ENCODE measurements around the gene STAC3. TPM values are rescaled to one million over a fixed set of nuclear protein-coding genes. Genes with fewer than 3 reads are reported as not detected.

The STAC3 gene
- total and polyA plus RNA-seq, 9 of the 15 experiments (the other 6 are each of a cell fraction or from before 2014, with no cell fraction given) = 0.45 to 6.4 (median 3.3) TPM

DNA sequence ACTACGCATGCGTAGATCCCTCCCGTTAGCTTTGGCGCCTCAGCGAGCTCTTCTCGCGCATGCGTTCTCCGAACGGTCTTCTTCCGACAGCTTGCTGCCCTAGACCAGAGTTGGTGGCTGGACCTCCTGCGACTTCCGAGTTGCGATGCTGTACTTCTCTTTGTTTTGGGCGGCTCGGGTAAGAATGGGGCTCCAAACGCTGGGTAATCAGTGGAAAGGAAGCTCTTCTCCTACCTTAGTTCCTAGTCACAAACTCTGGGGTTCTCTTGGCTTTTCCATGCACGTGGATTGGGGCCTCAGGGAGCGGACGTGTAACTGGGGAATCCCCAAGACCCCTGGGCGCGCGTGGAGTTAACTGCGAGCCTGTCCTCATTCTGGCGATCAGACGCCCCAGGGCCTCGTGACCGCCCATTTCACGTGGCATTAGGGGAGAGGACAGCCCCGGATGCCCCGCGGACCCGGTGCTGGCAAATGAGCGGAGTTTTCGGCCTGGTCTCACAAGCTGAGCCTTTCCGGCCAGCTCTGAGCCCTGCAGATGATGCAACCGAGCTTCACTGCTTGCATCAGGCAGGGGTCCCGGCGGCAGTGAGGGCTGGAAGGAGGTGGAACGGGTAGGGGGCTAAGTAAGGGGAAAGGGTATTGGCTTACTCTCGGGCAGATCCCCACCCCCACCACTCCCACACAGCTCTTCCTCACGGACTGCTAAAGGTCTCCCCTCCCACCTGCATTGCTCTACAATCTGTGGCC is 21.2 kb downstream of the STAC3 start, which contains the start of gene SHMT2 (continued):
- TF ChIP-seq PBX2 (CRISPR knock-in tag; IDR thresholded peaks at IDR 0.05; ENCODE audit: low read depth) = no peak
- TF ChIP-seq PBX2 (tag; conservative IDR thresholded peaks at IDR 0.05; ENCODE audit: low read depth) = no peak
- no peak for TF ChIP-seq SMAD1 (IDR thresholded peaks at IDR 0.05; ENCODE audit: low read depth, low read length, partially characterized antibody)
- TF ChIP-seq ZNF124 (CRISPR knock-in tag; IDR thresholded peaks at IDR 0.05) = no peak
- no peak for TF ChIP-seq ZNF408 (CRISPR knock-in tag; IDR thresholded peaks at IDR 0.05; ENCODE audit: low read depth)
- no peak for TF ChIP-seq ZNF699 (CRISPR knock-in tag; IDR thresholded peaks at IDR 0.05; ENCODE audit: insufficient replicate concordance)
- TF ChIP-seq FOXJ3 (CRISPR knock-in tag; IDR thresholded peaks at IDR 0.05) = no peak
- TF ChIP-seq CEBPG (CRISPR knock-in tag; IDR thresholded peaks at IDR 0.05) = peak; percentile 99
- peak; percentile 98 to 99 for TF ChIP-seq CEBPG (tag; conservative IDR thresholded peaks at IDR 0.05 in 1 of 2, IDR thresholded peaks at IDR 0.05 in 1 of 2)
- no peak for TF ChIP-seq ZNF277 (CRISPR knock-in tag; IDR thresholded peaks at IDR 0.05; ENCODE audit: borderline replicate concordance)
- TF ChIP-seq ZNF785 (CRISPR knock-in tag; IDR thresholded peaks at IDR 0.05) = no peak
- TF ChIP-seq DEAF1 (CRISPR knock-in tag; IDR thresholded peaks at IDR 0.05) = no peak
- no peak for TF ChIP-seq YY1 (IDR thresholded peaks at IDR 0.05; ENCODE audit: borderline replicate concordance in 1 of 3, control insufficient read depth in 1 of 3, extremely low read depth in 1 of 3, insufficient read depth in 3 of 3, insufficient read length in 1 of 3, insufficient replicate concordance in 2 of 3, low read depth in 1 of 3, low read length in 2 of 3)
- TF ChIP-seq IRF1 (CRISPR knock-in tag; IDR thresholded peaks at IDR 0.05; ENCODE audit: borderline replicate concordance) = no peak
- no peak for TF ChIP-seq ZBTB26 (CRISPR knock-in tag; IDR thresholded peaks at IDR 0.05)
- no peak for TF ChIP-seq NFXL1 (CRISPR knock-in tag; IDR thresholded peaks at IDR 0.05)
- TF ChIP-seq RFX5 (IDR thresholded peaks at IDR 0.05; ENCODE audit: low read depth, low read length) = no peak
- TF ChIP-seq POLR3A (IDR thresholded peaks at IDR 0.05; ENCODE audit: borderline replicate concordance, extremely low read depth, insufficient read depth, insufficient read length) = no peak
